HCT116 (cell line): ENCODE results near the gene B3GALT6.

ENCODE experiments used
- CTCF ChIP-seq, 3 experiments: fragments of 200-600 bp in 1 of 3; sonication (generic) in 1 of 3; IDR thresholded peaks in 2 of 3; conservative IDR thresholded peaks in 1 of 3; 2 replicates each; pipeline ENCODE4 v1.5.1; 2012 to 2017; ENCODE audit warnings: low read depth in 2 of 3, low read length in 2 of 3, antibody characterized with exemption in 1 of 3, borderline replicate concordance in 1 of 3, control low read depth in 1 of 3, mild to moderate bottlenecking in 1 of 3, mixed read lengths in 1 of 3, mixed run types in 1 of 3, moderate library complexity in 1 of 3; ENCODE audit not compliant: insufficient read depth in 1 of 3
- EGR1 ChIP-seq: IDR thresholded peaks from 2 replicates; pipeline ENCODE4 v1.6.1; 2012; ENCODE audit warnings: low read depth
- ELF1 ChIP-seq: IDR thresholded peaks from 2 replicates; pipeline ENCODE4 v1.6.1; 2012; ENCODE audit warnings: low read depth, borderline replicate concordance
- JUND ChIP-seq: IDR thresholded peaks from 2 replicates; pipeline ENCODE4 v1.6.1; 2012
- RAD21 ChIP-seq: IDR thresholded peaks from 2 replicates; pipeline ENCODE4 v1.6.1; 2012; ENCODE audit warnings: low read depth, mild to moderate bottlenecking

DNA sequence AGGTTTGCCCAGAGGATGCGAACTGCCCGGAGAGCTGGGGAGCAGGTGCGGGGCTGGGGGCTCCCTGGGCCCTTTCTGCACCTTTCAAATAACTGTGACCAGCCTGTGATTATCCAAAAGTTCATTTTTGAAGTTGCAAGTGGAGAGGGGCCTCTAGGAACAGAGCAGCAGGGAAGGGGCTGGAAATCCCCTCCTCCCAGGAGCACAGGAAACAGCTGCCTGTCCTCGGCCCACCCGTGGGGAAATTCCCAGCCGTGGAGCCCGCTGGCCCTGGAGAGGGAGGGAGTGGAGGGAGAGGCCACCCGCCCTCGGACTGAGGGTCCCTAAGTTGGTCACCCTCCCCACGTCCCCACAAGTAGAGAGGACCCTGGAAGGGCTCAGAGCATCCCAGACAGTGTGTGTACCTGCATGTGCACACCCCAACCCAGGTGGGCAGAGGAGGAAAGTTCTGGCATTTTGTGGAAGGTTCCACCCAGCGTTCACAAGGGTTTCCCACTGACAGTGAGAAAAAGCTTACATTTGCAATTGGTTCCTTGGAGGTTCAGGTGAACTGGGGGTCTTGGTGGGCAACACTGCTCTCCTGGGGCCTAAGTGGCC is 16.9 kb upstream of the B3GALT6 start:
- TF ChIP-seq RAD21 (no peak), EGR1 (no peak), CTCF (IDR thresholded peaks at IDR 0.05 in 2 of 3, conservative IDR thresholded peaks at IDR 0.05 in 1 of 3; ENCODE audit: borderline replicate concordance in 1 of 3, insufficient read depth in 1 of 3, low read depth in 2 of 3, low read length in 2 of 3) (no peak), JUND (no peak), ELF1 (no peak)
